Measurements from ENCODE around the gene IGFLR1.

Gene IGFLR1

GRCh38 chr19:35784503-35785338, 42.5 kb upstream of the IGFLR1 start:
- Histone ChIP-seq H3K27ac (ENCODE audit: low read length) (no peak overlapping the region), H3K36me3 (ENCODE audit: control insufficient read depth in 1 of 2, insufficient read depth in 2 of 2, low read length in 2 of 2) (peaks cover 7 to 28% of the 10 kb centered on the region in 2 donors), H3K9me3 (ENCODE audit: control insufficient read depth in 1 of 2, low read length in 2 of 2) (no peaks in the 10 kb centered on the region), H3K4me1 (ENCODE audit: control insufficient read depth in 1 of 2, insufficient read depth in 2 of 2, low read length in 2 of 2) (no peaks in the 10 kb centered on the region), H3K27me3 (ENCODE audit: low read depth, low read length) (no peaks in the 10 kb centered on the region), H3K4me3 (ENCODE audit: low read depth in 1 of 2, low read length in 2 of 2) (no peak overlapping the region)

- peaks cover 7 to 28% of the 10 kb centered on the region in 2 donors for H3K36me3 ChIP-seq (ENCODE audit: control insufficient read depth in 1 of 2, insufficient read depth in 2 of 2, low read length in 2 of 2)
- H3K4me1 ChIP-seq (ENCODE audit: control insufficient read depth in 1 of 2, insufficient read depth in 2 of 2, low read length in 2 of 2): no peaks in the 10 kb centered on the region
- no peaks in the 10 kb centered on the region for H3K9me3 ChIP-seq (ENCODE audit: control insufficient read depth in 1 of 2, low read length in 2 of 2)
- no peak overlapping the region for H3K4me3 ChIP-seq (ENCODE audit: low read depth in 1 of 2, low read length in 2 of 2)
- no peaks in the 10 kb centered on the region for H3K27me3 ChIP-seq (ENCODE audit: low read depth, low read length)
- no peak overlapping the region for H3K27ac ChIP-seq (ENCODE audit: low read length)
Measured at GRCh38 chr19:35783469-35784434, 41.5 kb upstream of the IGFLR1 start.

GRCh38 chr19:35782589-35782988, 40.3 kb upstream of the IGFLR1 start:
- H3K4me1 ChIP-seq (ENCODE audit: control insufficient read depth in 1 of 2, insufficient read depth in 2 of 2, low read length in 2 of 2): no peaks in the 10 kb centered on the region
- H3K27me3 ChIP-seq (ENCODE audit: low read depth, low read length): no peaks in the 10 kb centered on the region
- H3K36me3 ChIP-seq (ENCODE audit: control insufficient read depth in 1 of 2, insufficient read depth in 2 of 2, low read length in 2 of 2): peaks cover 7 to 28% of the 10 kb centered on the region in 2 donors
- H3K9me3 ChIP-seq (ENCODE audit: control insufficient read depth in 1 of 2, low read length in 2 of 2): no peaks in the 10 kb centered on the region
- no peak overlapping the region for H3K4me3 ChIP-seq (ENCODE audit: low read depth in 1 of 2, low read length in 2 of 2)
- H3K27ac ChIP-seq (ENCODE audit: low read length): no peak overlapping the region

- no peaks in the 10 kb centered on the region for H3K9me3 ChIP-seq (ENCODE audit: control insufficient read depth in 1 of 2, low read length in 2 of 2)
- H3K4me3 ChIP-seq (ENCODE audit: low read depth in 1 of 2, low read length in 2 of 2): no peak overlapping the region
- peaks cover 7 to 28% of the 10 kb centered on the region in 2 donors for H3K36me3 ChIP-seq (ENCODE audit: control insufficient read depth in 1 of 2, insufficient read depth in 2 of 2, low read length in 2 of 2)
- peaks cover 0 to under 1% of the 10 kb centered on the region in 2 donors for H3K4me1 ChIP-seq (ENCODE audit: control insufficient read depth in 1 of 2, insufficient read depth in 2 of 2, low read length in 2 of 2)
- no peak overlapping the region for H3K27ac ChIP-seq (ENCODE audit: low read length)
- H3K27me3 ChIP-seq (ENCODE audit: low read depth, low read length): no peaks in the 10 kb centered on the region
Measured at GRCh38 chr19:35781650-35782049, 39.4 kb upstream of the IGFLR1 start.

GRCh38 chr19:35780717-35781116, 38.5 kb upstream of the IGFLR1 start:
- no peaks in the 10 kb centered on the region for H3K27me3 ChIP-seq (ENCODE audit: low read depth, low read length)
- peaks cover 7 to 28% of the 10 kb centered on the region in 2 donors for H3K36me3 ChIP-seq (ENCODE audit: control insufficient read depth in 1 of 2, insufficient read depth in 2 of 2, low read length in 2 of 2)
- H3K27ac ChIP-seq (ENCODE audit: low read length): no peak overlapping the region
- no peaks in the 10 kb centered on the region for H3K9me3 ChIP-seq (ENCODE audit: control insufficient read depth in 1 of 2, low read length in 2 of 2)
- no peak overlapping the region for H3K4me3 ChIP-seq (ENCODE audit: low read depth in 1 of 2, low read length in 2 of 2)
- H3K4me1 ChIP-seq (ENCODE audit: control insufficient read depth in 1 of 2, insufficient read depth in 2 of 2, low read length in 2 of 2): peaks cover 0 to 7% of the 10 kb centered on the region in 2 donors

- Histone ChIP-seq H3K36me3 (ENCODE audit: control insufficient read depth in 1 of 2, insufficient read depth in 2 of 2, low read length in 2 of 2) (peaks cover 7 to 24% of the 10 kb centered on the region in 2 donors), H3K27ac (ENCODE audit: low read length) (no peak overlapping the region), H3K9me3 (ENCODE audit: control insufficient read depth in 1 of 2, low read length in 2 of 2) (no peaks in the 10 kb centered on the region), H3K27me3 (ENCODE audit: low read depth, low read length) (no peaks in the 10 kb centered on the region), H3K4me1 (ENCODE audit: control insufficient read depth in 1 of 2, insufficient read depth in 2 of 2, low read length in 2 of 2) (peaks cover 0 to 8% of the 10 kb centered on the region in 2 donors), H3K4me3 (ENCODE audit: low read depth in 1 of 2, low read length in 2 of 2) (no peak overlapping the region)
Measured at GRCh38 chr19:35780058-35780457, 37.8 kb upstream of the IGFLR1 start.

- Histone ChIP-seq H3K4me3 (ENCODE audit: low read depth in 1 of 2, low read length in 2 of 2) (no peak overlapping the region), H3K4me1 (ENCODE audit: control insufficient read depth in 1 of 2, insufficient read depth in 2 of 2, low read length in 2 of 2) (peaks cover 4 to 13% of the 10 kb centered on the region in 2 donors), H3K36me3 (ENCODE audit: control insufficient read depth in 1 of 2, insufficient read depth in 2 of 2, low read length in 2 of 2) (peaks cover 7 to 21% of the 10 kb centered on the region in 2 donors), H3K27ac (ENCODE audit: low read length) (no peak overlapping the region), H3K27me3 (ENCODE audit: low read depth, low read length) (no peaks in the 10 kb centered on the region), H3K9me3 (ENCODE audit: control insufficient read depth in 1 of 2, low read length in 2 of 2) (no peaks in the 10 kb centered on the region)
Measured at GRCh38 chr19:35779033-35779432, 36.8 kb upstream of the IGFLR1 start.

GRCh38 chr19:35777961-35778360, 35.7 kb upstream of the IGFLR1 start:
- Histone ChIP-seq H3K4me1 (ENCODE audit: control insufficient read depth in 1 of 2, insufficient read depth in 2 of 2, low read length in 2 of 2) (peaks cover 4 to 13% of the 10 kb centered on the region in 2 donors), H3K9me3 (ENCODE audit: control insufficient read depth in 1 of 2, low read length in 2 of 2) (no peaks in the 10 kb centered on the region), H3K4me3 (ENCODE audit: low read depth in 1 of 2, low read length in 2 of 2) (no peak overlapping the region), H3K27ac (ENCODE audit: low read length) (no peak overlapping the region), H3K36me3 (ENCODE audit: control insufficient read depth in 1 of 2, insufficient read depth in 2 of 2, low read length in 2 of 2) (peaks cover 6 to 17% of the 10 kb centered on the region in 2 donors), H3K27me3 (ENCODE audit: low read depth, low read length) (no peaks in the 10 kb centered on the region)

GRCh38 chr19:35777086-35777841, 35.0 kb upstream of the IGFLR1 start:
- Histone ChIP-seq H3K36me3 (ENCODE audit: control insufficient read depth in 1 of 2, insufficient read depth in 2 of 2, low read length in 2 of 2) (peaks cover 0 to 10% of the 10 kb centered on the region in 2 donors), H3K27ac (ENCODE audit: low read length) (no peak overlapping the region), H3K4me1 (ENCODE audit: control insufficient read depth in 1 of 2, insufficient read depth in 2 of 2, low read length in 2 of 2) (peaks cover 4 to 13% of the 10 kb centered on the region in 2 donors), H3K9me3 (ENCODE audit: control insufficient read depth in 1 of 2, low read length in 2 of 2) (no peaks in the 10 kb centered on the region), H3K27me3 (ENCODE audit: low read depth, low read length) (no peaks in the 10 kb centered on the region), H3K4me3 (ENCODE audit: low read depth in 1 of 2, low read length in 2 of 2) (no peak overlapping the region)

- H3K36me3 ChIP-seq (ENCODE audit: control insufficient read depth in 1 of 2, insufficient read depth in 2 of 2, low read length in 2 of 2): no peaks in the 10 kb centered on the region
- H3K4me3 ChIP-seq (ENCODE audit: low read depth in 1 of 2, low read length in 2 of 2): peak overlapping the region; percentile 39 to 66
- no peak overlapping the region for H3K27ac ChIP-seq (ENCODE audit: low read length)
- no peaks in the 10 kb centered on the region for H3K27me3 ChIP-seq (ENCODE audit: low read depth, low read length)
- no peaks in the 10 kb centered on the region for H3K9me3 ChIP-seq (ENCODE audit: control insufficient read depth in 1 of 2, low read length in 2 of 2)
- peaks cover 4 to 13% of the 10 kb centered on the region in 2 donors for H3K4me1 ChIP-seq (ENCODE audit: control insufficient read depth in 1 of 2, insufficient read depth in 2 of 2, low read length in 2 of 2)
Measured at GRCh38 chr19:35776102-35776788, 34.0 kb upstream of the IGFLR1 start.
